Measurements from ENCODE around the gene EEF1B2. TPM values are rescaled to one million over a fixed set of nuclear protein-coding genes. Genes with fewer than 3 reads are reported as not detected.
A peak's percentile ranks its signal among the peaks of the same experiment; 100 is the strongest.

The EEF1B2 gene
- total and polyA plus RNA-seq, 2 of the 13 experiments (the other 11 are each of a cell fraction or from before 2014, with no cell fraction given), result 1,284 to 1,731 TPM

DNA sequence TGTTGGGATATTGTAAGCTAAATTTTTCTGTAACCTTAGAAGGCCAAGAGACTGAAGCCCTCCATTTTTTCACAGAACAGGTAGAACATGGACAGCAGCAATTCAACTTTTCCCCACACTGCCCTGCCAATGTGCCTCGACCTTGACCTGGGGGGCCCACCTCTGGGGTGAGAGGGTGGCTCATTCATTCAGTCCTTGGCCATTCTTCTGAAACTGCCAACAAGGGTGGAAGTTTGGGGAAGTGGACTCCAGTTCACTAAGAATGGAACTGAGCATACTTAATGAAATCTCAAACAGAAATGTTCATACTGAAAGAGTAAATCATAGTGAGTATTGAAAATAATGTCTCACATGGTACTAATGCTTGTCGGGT lies 1.1 kb downstream of the EEF1B2 start (continued):
- TF ChIP-seq, protein P1, sequence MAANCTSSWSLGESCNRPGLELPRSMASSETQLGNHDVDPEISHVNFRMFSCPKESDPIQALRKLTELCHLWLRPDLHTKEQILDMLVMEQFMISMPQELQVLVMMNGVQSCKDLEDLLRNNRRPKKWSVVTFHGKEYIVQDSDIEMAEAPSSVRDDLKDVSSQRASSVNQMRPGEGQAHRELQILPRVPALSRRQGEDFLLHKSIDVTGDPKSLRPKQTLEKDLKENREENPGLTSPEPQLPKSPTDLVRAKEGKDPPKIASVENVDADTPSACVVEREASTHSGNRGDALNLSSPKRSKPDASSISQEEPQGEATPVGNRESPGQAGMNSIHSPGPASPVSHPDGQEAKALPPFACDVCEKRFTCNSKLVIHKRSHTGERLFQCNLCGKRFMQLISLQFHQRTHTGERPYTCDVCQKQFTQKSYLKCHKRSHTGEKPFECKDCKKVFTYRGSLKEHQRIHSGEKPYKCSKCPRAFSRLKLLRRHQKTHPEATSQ (CRISPR knock-in tag; IDR thresholded peaks at IDR 0.05; ENCODE audit: borderline replicate concordance), result peak; percentile 43; the same call in 1 of the 2 replicates
- TF ChIP-seq ZNF17 (CRISPR knock-in tag; IDR thresholded peaks at IDR 0.05), result no peak
- no peak for TF ChIP-seq TSC22D2 (CRISPR knock-in tag; IDR thresholded peaks at IDR 0.05; ENCODE audit: borderline replicate concordance)
- TF ChIP-seq, protein P2, sequence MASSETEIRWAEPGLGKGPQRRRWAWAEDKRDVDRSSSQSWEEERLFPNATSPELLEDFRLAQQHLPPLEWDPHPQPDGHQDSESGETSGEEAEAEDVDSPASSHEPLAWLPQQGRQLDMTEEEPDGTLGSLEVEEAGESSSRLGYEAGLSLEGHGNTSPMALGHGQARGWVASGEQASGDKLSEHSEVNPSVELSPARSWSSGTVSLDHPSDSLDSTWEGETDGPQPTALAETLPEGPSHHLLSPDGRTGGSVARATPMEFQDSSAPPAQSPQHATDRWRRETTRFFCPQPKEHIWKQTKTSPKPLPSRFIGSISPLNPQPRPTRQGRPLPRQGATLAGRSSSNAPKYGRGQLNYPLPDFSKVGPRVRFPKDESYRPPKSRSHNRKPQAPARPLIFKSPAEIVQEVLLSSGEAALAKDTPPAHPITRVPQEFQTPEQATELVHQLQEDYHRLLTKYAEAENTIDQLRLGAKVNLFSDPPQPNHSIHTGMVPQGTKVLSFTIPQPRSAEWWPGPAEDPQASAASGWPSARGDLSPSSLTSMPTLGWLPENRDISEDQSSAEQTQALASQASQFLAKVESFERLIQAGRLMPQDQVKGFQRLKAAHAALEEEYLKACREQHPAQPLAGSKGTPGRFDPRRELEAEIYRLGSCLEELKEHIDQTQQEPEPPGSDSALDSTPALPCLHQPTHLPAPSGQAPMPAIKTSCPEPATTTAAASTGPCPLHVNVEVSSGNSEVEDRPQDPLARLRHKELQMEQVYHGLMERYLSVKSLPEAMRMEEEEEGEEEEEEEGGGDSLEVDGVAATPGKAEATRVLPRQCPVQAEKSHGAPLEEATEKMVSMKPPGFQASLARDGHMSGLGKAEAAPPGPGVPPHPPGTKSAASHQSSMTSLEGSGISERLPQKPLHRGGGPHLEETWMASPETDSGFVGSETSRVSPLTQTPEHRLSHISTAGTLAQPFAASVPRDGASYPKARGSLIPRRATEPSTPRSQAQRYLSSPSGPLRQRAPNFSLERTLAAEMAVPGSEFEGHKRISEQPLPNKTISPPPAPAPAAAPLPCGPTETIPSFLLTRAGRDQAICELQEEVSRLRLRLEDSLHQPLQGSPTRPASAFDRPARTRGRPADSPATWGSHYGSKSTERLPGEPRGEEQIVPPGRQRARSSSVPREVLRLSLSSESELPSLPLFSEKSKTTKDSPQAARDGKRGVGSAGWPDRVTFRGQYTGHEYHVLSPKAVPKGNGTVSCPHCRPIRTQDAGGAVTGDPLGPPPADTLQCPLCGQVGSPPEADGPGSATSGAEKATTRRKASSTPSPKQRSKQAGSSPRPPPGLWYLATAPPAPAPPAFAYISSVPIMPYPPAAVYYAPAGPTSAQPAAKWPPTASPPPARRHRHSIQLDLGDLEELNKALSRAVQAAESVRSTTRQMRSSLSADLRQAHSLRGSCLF (CRISPR knock-in tag; IDR thresholded peaks at IDR 0.05; ENCODE audit: borderline replicate concordance), result no peak
- TF ChIP-seq HNF4A (CRISPR knock-in tag; IDR thresholded peaks at IDR 0.05), result peak; percentile 57
- TF ChIP-seq ZSCAN9 (CRISPR knock-in tag; IDR thresholded peaks at IDR 0.05; ENCODE audit: borderline replicate concordance), result no peak; the same call in 1 of the 2 replicates
- TF ChIP-seq ZBTB7A (CRISPR knock-in tag; IDR thresholded peaks at IDR 0.05), result no peak
- TF ChIP-seq SALL2 (CRISPR knock-in tag; IDR thresholded peaks at IDR 0.05), result 0 out of 2 replicates have a peak, but pooled peaks have one; percentile 31
- TF ChIP-seq SPEN (CRISPR knock-in tag; IDR thresholded peaks at IDR 0.05; ENCODE audit: low read depth), result no peak
- no peak; the same call in 1 of the 2 replicates for TF ChIP-seq PHF21A (CRISPR knock-in tag; IDR thresholded peaks at IDR 0.05)
- TF ChIP-seq ZNF644 (CRISPR knock-in tag; IDR thresholded peaks at IDR 0.05; ENCODE audit: low read depth), result peak; percentile 55; the same call in 1 of the 2 replicates
- no peak for TF ChIP-seq CHD2 (IDR thresholded peaks at IDR 0.05; ENCODE audit: low read depth, low read length)
- TF ChIP-seq MIXL1 (CRISPR knock-in tag; IDR thresholded peaks at IDR 0.05), result 0 out of 2 replicates have a peak, but pooled peaks have one; percentile 11
- TF ChIP-seq KLF6 (CRISPR knock-in tag; IDR thresholded peaks at IDR 0.05), result no peak
- TF ChIP-seq HDAC2 (CRISPR knock-in tag; IDR thresholded peaks at IDR 0.05), result peak; percentile 34; the same call in 1 of the 2 replicates
- TF ChIP-seq ZNF432 (CRISPR knock-in tag; IDR thresholded peaks at IDR 0.05; ENCODE audit: borderline replicate concordance), result no peak
- TF ChIP-seq YEATS2 (CRISPR knock-in tag; IDR thresholded peaks at IDR 0.05; ENCODE audit: borderline replicate concordance), result peak; percentile 45; the same call in 1 of the 2 replicates
- TF ChIP-seq, protein P3, sequence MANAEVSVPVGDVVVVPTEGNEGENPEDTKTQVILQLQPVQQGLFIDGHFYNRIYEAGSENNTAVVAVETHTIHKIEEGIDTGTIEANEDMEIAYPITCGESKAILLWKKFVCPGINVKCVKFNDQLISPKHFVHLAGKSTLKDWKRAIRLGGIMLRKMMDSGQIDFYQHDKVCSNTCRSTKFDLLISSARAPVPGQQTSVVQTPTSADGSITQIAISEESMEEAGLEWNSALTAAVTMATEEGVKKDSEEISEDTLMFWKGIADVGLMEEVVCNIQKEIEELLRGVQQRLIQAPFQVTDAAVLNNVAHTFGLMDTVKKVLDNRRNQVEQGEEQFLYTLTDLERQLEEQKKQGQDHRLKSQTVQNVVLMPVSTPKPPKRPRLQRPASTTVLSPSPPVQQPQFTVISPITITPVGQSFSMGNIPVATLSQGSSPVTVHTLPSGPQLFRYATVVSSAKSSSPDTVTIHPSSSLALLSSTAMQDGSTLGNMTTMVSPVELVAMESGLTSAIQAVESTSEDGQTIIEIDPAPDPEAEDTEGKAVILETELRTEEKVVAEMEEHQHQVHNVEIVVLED (CRISPR knock-in tag; IDR thresholded peaks at IDR 0.05; ENCODE audit: borderline replicate concordance), result no peak
- peak; percentile 59; the same call in 1 of the 2 replicates for TF ChIP-seq ZBTB7B (CRISPR knock-in tag; IDR thresholded peaks at IDR 0.05)
- TF ChIP-seq ZFY (CRISPR knock-in tag; IDR thresholded peaks at IDR 0.05), result no peak
- TF ChIP-seq, protein P4, sequence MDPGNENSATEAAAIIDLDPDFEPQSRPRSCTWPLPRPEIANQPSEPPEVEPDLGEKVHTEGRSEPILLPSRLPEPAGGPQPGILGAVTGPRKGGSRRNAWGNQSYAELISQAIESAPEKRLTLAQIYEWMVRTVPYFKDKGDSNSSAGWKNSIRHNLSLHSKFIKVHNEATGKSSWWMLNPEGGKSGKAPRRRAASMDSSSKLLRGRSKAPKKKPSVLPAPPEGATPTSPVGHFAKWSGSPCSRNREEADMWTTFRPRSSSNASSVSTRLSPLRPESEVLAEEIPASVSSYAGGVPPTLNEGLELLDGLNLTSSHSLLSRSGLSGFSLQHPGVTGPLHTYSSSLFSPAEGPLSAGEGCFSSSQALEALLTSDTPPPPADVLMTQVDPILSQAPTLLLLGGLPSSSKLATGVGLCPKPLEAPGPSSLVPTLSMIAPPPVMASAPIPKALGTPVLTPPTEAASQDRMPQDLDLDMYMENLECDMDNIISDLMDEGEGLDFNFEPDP (CRISPR knock-in tag; conservative IDR thresholded peaks at IDR 0.05), result no peak
